ENCODE data around the gene ENTPD1. TPM values are rescaled to one million over a fixed set of nuclear protein-coding genes. Genes with fewer than 3 reads are reported as not detected.
"Not testable (repeated sequence)": the region's sequence is repeated elsewhere in the genome, so short reads cannot be mapped to it uniquely, and the experiment has no call there.

ENTPD1 gene
- total and polyA plus RNA-seq, 3 experiments from 2014 or later, result 3.3 to 7.1 (median 6.7) TPM

DNA sequence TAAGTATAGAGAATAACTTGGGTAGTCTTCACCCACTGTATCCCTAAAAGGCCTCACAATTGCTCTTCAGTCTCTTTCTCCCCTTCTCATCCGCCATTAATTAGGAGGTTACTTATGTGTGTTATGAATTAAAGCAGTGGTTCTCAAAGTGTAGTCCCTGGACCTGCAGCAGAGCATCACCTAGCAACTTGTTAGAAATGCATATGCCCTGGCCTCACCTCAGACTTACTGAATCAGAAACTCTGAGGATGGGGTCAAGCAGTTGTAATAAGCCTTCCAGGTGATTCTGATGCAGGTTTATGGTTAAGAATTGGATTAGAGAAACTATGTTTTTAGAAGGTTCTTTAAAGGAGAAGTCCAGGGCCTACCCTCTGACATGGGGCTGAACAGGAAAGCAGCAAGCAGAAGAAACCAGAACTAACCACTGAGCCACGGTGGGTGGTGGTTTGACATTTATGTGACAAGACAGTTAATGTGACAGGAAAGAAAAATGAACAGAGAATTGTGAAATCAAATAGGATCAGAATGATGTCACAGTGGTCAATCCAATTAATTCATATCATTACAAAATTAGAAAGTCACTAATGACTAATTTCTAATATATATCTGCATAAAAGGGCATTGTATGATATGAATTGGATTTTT is 37.6 kb downstream of the ENTPD1 start:
- peaks cover 12 to 26% (median 20%) of the 10 kb centered on the region in 3 donors for H3K4me1 Mint-ChIP-seq
- Histone ChIP-seq H3K27ac (ENCODE audit: low read depth, low read length) (no peak overlapping the region), H3K9me3 (ENCODE audit: low read length) (no peaks in the 10 kb centered on the region), H3K4me3 (ENCODE audit: low read length) (no peak overlapping the region), H3K27me3 (ENCODE audit: insufficient read depth, low read length, poor library complexity, severe bottlenecking) (no peaks in the 10 kb centered on the region), H3K36me3 (ENCODE audit: insufficient read depth, low read length) (no peaks in the 10 kb centered on the region), H3K4me1 (ENCODE audit: insufficient read depth, low read length) (no peaks in the 10 kb centered on the region)
- POLR2A ChIA-PET, result no interaction called here
- no peaks in the 10 kb centered on the region for H3K9me3 Mint-ChIP-seq
- H3K4me3 Mint-ChIP-seq, result no peak overlapping the region
- no peak for DNase-seq
- CTCF ChIA-PET, result no interaction called here
- peaks cover 0 to 7% of the 10 kb centered on the region in 2 donors for H3K27me3 Mint-ChIP-seq
- H3K27ac Mint-ChIP-seq, result peak overlapping the region in 2 of 8 donors; percentile 19 to 79
- no peaks in the 10 kb centered on the region for H3K36me3 Mint-ChIP-seq

DNA sequence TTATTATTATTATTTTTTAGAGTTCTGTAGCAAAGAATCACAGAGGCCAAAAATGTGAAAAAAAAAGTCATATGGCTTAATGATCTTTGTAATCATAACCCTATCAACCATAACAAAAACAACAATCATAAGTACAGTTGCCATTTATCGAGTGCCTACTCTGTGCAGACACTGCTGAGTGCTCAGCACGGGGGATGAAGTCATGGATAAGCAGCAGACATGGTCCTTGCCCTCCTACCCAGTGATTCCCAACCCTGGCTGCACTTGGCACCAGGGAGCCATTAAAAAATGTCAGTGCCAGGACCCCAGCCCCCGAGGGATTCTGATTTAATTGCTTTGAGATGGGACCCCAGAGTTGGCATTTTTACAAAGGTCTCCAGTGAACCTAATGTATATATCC is 38.2 kb downstream of the ENTPD1 start:
- ChIA-PET CTCF (no interaction called here), POLR2A (no interaction called here)
- Mint-ChIP-seq H3K27me3 (peaks cover 0 to 3% of the 10 kb centered on the region in 2 donors), H3K4me1 (peaks cover 12 to 26% (median 20%) of the 10 kb centered on the region in 3 donors), H3K36me3 (no peaks in the 10 kb centered on the region), H3K27ac (no peak overlapping the region), H3K9me3 (no peaks in the 10 kb centered on the region), H3K4me3 (no peak overlapping the region)
- Histone ChIP-seq H3K4me3 (ENCODE audit: low read length) (no peak overlapping the region), H3K27me3 (ENCODE audit: insufficient read depth, low read length, poor library complexity, severe bottlenecking) (no peaks in the 10 kb centered on the region), H3K27ac (ENCODE audit: low read depth, low read length) (no peak overlapping the region), H3K9me3 (ENCODE audit: low read length) (no peaks in the 10 kb centered on the region), H3K4me1 (ENCODE audit: insufficient read depth, low read length) (no peaks in the 10 kb centered on the region), H3K36me3 (ENCODE audit: insufficient read depth, low read length) (no peaks in the 10 kb centered on the region)
- DNase-seq, result no peak

DNA sequence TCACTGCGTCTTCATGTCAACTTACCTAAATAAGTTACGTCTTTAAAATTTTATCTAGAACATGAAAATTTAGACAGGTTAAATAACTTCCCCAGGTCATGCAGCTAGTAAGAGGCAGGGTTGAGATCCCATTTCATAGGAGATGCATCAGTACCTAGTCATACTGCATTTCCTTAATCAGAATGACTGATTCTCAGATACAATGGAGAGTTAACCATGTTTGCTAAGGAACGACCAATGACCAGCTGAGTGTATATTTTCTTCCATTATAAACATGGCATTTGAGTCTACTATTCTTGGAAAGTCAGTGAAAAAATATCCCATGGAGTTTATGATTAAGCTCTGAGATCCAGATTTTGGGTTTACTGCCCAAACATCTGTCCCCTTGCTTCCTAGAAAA is 39.6 kb downstream of the ENTPD1 start:
- no peaks in the 10 kb centered on the region for H3K36me3 Mint-ChIP-seq
- H3K4me3 ChIP-seq (ENCODE audit: low read length), result no peak overlapping the region
- no peaks in the 10 kb centered on the region for H3K9me3 Mint-ChIP-seq
- H3K27me3 Mint-ChIP-seq, result peaks cover 0 to 3% of the 10 kb centered on the region in 2 donors
- DNase-seq, result no peak
- no peaks in the 10 kb centered on the region for H3K27me3 ChIP-seq (ENCODE audit: insufficient read depth, low read length, poor library complexity, severe bottlenecking)
- ChIA-PET CTCF (no interaction called here), POLR2A (no interaction called here)
- no peak overlapping the region for H3K27ac Mint-ChIP-seq
- no peaks in the 10 kb centered on the region for H3K9me3 ChIP-seq (ENCODE audit: low read length)
- peaks cover 14 to 28% (median 22%) of the 10 kb centered on the region in 3 donors for H3K4me1 Mint-ChIP-seq
- no peak overlapping the region for H3K27ac ChIP-seq (ENCODE audit: low read depth, low read length)
- H3K36me3 ChIP-seq (ENCODE audit: insufficient read depth, low read length), result no peaks in the 10 kb centered on the region
- H3K4me1 ChIP-seq (ENCODE audit: insufficient read depth, low read length), result no peaks in the 10 kb centered on the region
- H3K4me3 Mint-ChIP-seq, result no peak overlapping the region

DNA sequence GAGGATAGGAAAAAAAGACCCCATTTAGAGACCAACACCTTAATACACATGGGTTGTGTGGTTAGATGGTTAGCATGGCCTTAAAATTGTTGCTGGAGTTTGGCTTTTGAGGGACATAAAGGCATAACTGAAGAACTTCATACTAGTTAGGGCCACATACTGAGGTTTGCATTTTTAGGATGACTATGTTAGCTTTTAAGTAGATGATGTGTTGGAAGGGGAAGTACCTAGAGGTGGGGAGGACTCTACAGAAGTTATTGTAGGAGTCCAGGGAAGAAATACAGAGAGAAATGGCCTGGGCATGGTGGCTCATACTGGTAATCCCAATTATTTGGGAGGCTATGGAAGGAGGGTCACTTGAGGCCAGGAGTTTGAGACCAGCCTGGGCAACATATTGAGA is 40.5 kb downstream of the ENTPD1 start:
- peaks cover 0 to 3% of the 10 kb centered on the region in 2 donors for H3K27me3 Mint-ChIP-seq
- no peaks in the 10 kb centered on the region for H3K36me3 ChIP-seq (ENCODE audit: insufficient read depth, low read length)
- DNase-seq, result no peak
- POLR2A ChIA-PET, result no interaction called here
- CTCF ChIA-PET, result no interaction called here
- H3K4me1 ChIP-seq (ENCODE audit: insufficient read depth, low read length), result no peaks in the 10 kb centered on the region
- H3K9me3 ChIP-seq (ENCODE audit: low read length), result no peaks in the 10 kb centered on the region
- no peak overlapping the region for H3K27ac ChIP-seq (ENCODE audit: low read depth, low read length)
- no peaks in the 10 kb centered on the region for H3K36me3 Mint-ChIP-seq
- no peak overlapping the region for H3K27ac Mint-ChIP-seq
- no peaks in the 10 kb centered on the region for H3K27me3 ChIP-seq (ENCODE audit: insufficient read depth, low read length, poor library complexity, severe bottlenecking)
- no peak overlapping the region for H3K4me3 ChIP-seq (ENCODE audit: low read length)
- peaks cover 11 to 21% (median 16%) of the 10 kb centered on the region in 3 donors for H3K4me1 Mint-ChIP-seq
- H3K9me3 Mint-ChIP-seq, result no peaks in the 10 kb centered on the region
- no peak overlapping the region for H3K4me3 Mint-ChIP-seq

DNA sequence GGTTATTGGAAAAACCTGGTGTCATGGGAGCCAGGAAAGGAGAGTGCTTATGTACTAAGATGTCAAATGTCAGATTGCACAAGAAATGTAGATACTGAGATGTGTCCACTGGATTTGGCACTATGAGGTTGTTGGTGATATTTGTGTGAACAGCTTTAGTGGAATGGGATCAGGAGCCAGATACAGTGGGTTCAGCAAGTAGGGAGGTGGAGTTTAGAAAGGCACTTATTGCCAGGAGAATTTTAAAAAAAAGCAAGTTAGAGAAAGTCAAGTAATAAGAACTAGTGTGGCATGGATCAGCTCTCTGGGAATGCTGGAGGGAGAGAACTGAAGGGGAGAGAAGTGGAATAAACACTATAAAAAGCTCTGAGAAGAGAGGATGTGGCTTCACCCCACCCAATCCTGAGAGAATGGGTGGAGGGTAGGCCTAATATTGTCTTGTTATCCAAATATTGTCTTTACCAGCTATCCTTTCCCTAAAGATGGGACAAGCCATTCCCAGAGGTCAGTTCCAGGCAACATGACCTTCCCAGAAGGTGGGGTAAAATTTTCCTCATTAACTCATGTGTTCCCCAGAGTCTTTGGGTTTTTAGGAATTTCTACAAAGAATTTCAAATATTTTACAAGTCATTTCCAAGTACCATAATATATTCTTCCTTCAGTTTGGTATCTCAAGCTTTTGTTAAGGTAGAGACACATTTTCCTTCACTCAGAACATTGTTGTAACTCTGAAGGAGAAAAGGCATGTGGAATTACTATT is 42.3 kb downstream of the ENTPD1 start:
- H3K9me3 Mint-ChIP-seq, result peaks cover 0 to 2% (median 0%) of the 10 kb centered on the region in 5 donors
- peak overlapping the region in 1 of 8 donors; percentile 28 for H3K27ac Mint-ChIP-seq
- H3K36me3 Mint-ChIP-seq, result no peaks in the 10 kb centered on the region
- no peak overlapping the region for H3K27ac ChIP-seq (ENCODE audit: low read depth, low read length)
- DNase-seq, result no peak
- POLR2A ChIA-PET, result no interaction called here
- H3K4me1 ChIP-seq (ENCODE audit: insufficient read depth, low read length), result no peaks in the 10 kb centered on the region
- H3K4me1 Mint-ChIP-seq, result peaks cover 10 to 16% (median 11%) of the 10 kb centered on the region in 3 donors
- no peaks in the 10 kb centered on the region for H3K27me3 Mint-ChIP-seq
- H3K27me3 ChIP-seq (ENCODE audit: insufficient read depth, low read length, poor library complexity, severe bottlenecking), result no peaks in the 10 kb centered on the region
- no peak overlapping the region for H3K4me3 Mint-ChIP-seq
- CTCF ChIA-PET, result no interaction called here
- H3K36me3 ChIP-seq (ENCODE audit: insufficient read depth, low read length), result no peaks in the 10 kb centered on the region
- no peak overlapping the region for H3K4me3 ChIP-seq (ENCODE audit: low read length)
- H3K9me3 ChIP-seq (ENCODE audit: low read length), result no peaks in the 10 kb centered on the region

DNA sequence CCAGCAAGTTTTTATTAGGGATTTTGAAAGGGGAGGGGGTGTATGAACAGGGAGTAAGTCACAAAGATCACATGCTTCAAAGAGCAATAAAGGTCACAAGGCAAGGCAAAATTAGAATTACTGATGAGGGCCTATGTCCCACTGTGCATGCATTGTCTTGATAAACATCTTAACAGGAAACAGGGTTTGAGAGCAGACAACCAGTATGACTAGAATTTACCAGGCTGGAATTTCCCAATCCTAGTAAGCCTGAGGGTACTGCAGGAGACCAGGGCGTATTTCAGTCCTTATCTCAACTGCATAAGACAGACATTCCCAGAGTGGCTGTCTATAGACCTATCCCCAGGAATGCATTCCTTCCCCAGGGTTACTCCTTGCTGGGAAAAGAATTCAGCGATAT is 44.3 kb downstream of the ENTPD1 start:
- H3K27me3 Mint-ChIP-seq; H3K27ac ChIP-seq (ENCODE audit: low read depth, low read length); CTCF ChIA-PET; DNase-seq; H3K9me3 Mint-ChIP-seq; POLR2A ChIA-PET; H3K27me3 ChIP-seq (ENCODE audit: insufficient read depth, low read length, poor library complexity, severe bottlenecking); H3K36me3 ChIP-seq (ENCODE audit: insufficient read depth, low read length); H3K4me1 ChIP-seq (ENCODE audit: insufficient read depth, low read length); H3K4me3 ChIP-seq (ENCODE audit: low read length); H3K9me3 ChIP-seq (ENCODE audit: low read length); H3K36me3 Mint-ChIP-seq: not testable (repeated sequence)
- H3K4me1 Mint-ChIP-seq, result peaks cover 5 to 11% (median 7%) of the 10 kb centered on the region in 3 donors
- peak overlapping the region in 3 of 8 donors; percentile 40 to 67 (median 61) for H3K27ac Mint-ChIP-seq
- H3K4me3 Mint-ChIP-seq, result peak overlapping the region in 1 of 7 donors; percentile 38

DNA sequence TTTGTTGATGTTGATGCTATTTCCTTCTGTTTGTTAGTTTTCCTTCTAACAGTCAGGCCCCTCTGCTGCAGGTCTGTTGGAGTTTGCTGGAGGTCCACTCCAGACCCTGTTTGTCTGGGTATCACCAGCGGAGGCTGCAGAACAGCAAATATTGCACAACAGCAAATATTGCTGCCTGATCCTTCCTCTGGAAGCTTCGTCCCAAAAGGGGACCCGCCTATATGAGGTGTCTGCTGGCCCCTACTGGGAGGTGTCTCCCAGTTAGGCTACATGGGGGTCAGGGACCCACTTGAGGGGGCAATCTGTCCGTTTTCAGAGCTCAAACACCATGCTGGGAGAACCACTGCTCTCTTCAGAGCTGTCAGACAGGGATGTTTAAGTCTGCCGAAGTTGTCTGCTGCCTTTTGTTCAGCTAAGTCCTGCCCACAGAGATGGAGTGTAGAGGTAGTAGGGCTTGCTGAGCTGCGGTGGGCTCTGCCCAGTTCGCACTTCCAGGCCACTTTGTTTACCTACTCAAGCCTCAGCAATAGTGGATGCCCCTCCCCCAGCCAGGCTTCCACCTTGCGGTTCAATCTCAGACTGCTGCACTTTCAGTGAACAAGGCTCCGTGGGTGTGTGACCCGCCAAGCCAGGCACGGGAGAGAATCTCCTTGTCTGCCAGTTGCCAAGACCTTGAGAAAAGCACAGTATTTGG is 50.9 kb downstream of the ENTPD1 start:
- H3K27ac ChIP-seq (ENCODE audit: low read depth, low read length); H3K27me3 ChIP-seq (ENCODE audit: insufficient read depth, low read length, poor library complexity, severe bottlenecking); H3K4me3 ChIP-seq (ENCODE audit: low read length); H3K9me3 ChIP-seq (ENCODE audit: low read length); POLR2A ChIA-PET; H3K36me3 Mint-ChIP-seq; H3K36me3 ChIP-seq (ENCODE audit: insufficient read depth, low read length); H3K4me1 ChIP-seq (ENCODE audit: insufficient read depth, low read length); H3K4me1 Mint-ChIP-seq; H3K9me3 Mint-ChIP-seq; H3K27ac Mint-ChIP-seq: not testable (repeated sequence)
- CTCF ChIA-PET, result interaction anchor here (1.0 kb wide), 1 partner anchor 113 kb away, joined by 3 read pairs; the partner anchor contains the start of gene TCTN3
- peaks cover 3 to 12% of the 10 kb centered on the region in 2 donors for H3K27me3 Mint-ChIP-seq
- H3K4me3 Mint-ChIP-seq, result peak overlapping the region in 2 of 7 donors; percentile 10 to 38
- peak in 1 of 5 donors; percentile 43 for DNase-seq

DNA sequence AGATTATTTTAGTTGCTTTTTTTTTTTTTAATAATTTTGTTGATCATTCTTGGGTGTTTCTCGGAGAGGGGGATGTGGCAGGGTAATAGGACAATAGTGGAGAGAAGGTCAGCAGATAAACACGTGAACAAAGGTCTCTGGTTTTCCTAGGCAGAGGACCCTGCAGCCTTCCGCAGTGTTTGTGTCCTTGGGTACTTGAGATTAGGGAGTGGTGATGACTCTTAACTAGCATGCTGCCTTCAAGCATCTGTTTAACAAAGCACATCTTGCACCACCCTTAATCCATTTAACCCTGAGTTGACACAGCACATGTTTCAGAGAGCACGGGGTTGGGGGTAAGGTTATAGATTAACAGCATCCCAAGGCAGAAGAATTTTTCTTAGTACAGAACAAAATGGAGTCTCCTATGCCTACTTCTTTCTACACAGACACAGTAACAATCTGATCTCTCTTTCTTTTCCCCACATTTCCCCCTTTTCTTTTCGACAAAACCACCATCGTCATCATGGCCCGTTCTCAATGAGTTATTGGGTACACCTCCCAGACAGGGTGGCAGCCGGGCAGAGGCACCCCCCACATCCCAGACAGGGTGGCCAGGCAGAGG is 52.8 kb downstream of the ENTPD1 start:
- H3K27ac Mint-ChIP-seq; H3K4me1 Mint-ChIP-seq; H3K27ac ChIP-seq (ENCODE audit: low read depth, low read length); H3K4me1 ChIP-seq (ENCODE audit: insufficient read depth, low read length); H3K27me3 ChIP-seq (ENCODE audit: insufficient read depth, low read length, poor library complexity, severe bottlenecking); H3K9me3 Mint-ChIP-seq; H3K9me3 ChIP-seq (ENCODE audit: low read length); DNase-seq; POLR2A ChIA-PET; H3K36me3 Mint-ChIP-seq; H3K4me3 ChIP-seq (ENCODE audit: low read length); H3K4me3 Mint-ChIP-seq; CTCF ChIA-PET; H3K36me3 ChIP-seq (ENCODE audit: insufficient read depth, low read length): not testable (repeated sequence)
- peaks cover 3 to 12% of the 10 kb centered on the region in 2 donors for H3K27me3 Mint-ChIP-seq

Measured in CD8-positive, alpha-beta memory T cell (primary cell).